Hematopoietic multipotent progenitor cell treated with erythropoietin and hydrocortisone succinate and interleukin-3 and kit ligand, for 4 days (in vitro differentiated cells): Measurements from ENCODE around the gene DSEL.

Experiments used
- DNase-seq: peaks from one replicate; pipeline ENCODE4 v3.0.0-alpha.2; 2015

DSEL gene

GRCh38 chr18:67500522-67501205 is 15.9 kb downstream of the DSEL start:
- no peak for DNase-seq

GRCh38 chr18:67496469-67496868 is 20.1 kb downstream of the DSEL start:
- DNase-seq, result no peak

- DNase-seq, result no peak
These were observed 30.0 kb downstream of the DSEL start for GRCh38 chr18:67486534-67486933.

- no peak for DNase-seq
These were observed 30.9 kb downstream of the DSEL start for GRCh38 chr18:67485655-67486054.

GRCh38 chr18:67484458-67484857 is 32.1 kb downstream of the DSEL start:
- no peak for DNase-seq

- no peak for DNase-seq
These were observed 32.6 kb downstream of the DSEL start for GRCh38 chr18:67483952-67484351.

GRCh38 chr18:67483237-67483636 is 33.3 kb downstream of the DSEL start:
- DNase-seq, result peak; percentile 18

- DNase-seq, result no peak
These were observed 38.3 kb downstream of the DSEL start for GRCh38 chr18:67478249-67478648.

GRCh38 chr18:67477522-67477921 is 39.0 kb downstream of the DSEL start:
- no peak for DNase-seq

GRCh38 chr18:67476585-67476984 is 39.9 kb downstream of the DSEL start:
- no peak for DNase-seq

- DNase-seq, result no peak
These were observed 40.8 kb downstream of the DSEL start for GRCh38 chr18:67475673-67476072.

- no peak for DNase-seq
These were observed 48.5 kb downstream of the DSEL start for GRCh38 chr18:67468038-67468437.

- no peak for DNase-seq
These were observed 49.3 kb downstream of the DSEL start for GRCh38 chr18:67467188-67467587.

- DNase-seq, result no peak
These were observed 52.0 kb downstream of the DSEL start for GRCh38 chr18:67464499-67464898.

GRCh38 chr18:67463829-67464228 is 52.7 kb downstream of the DSEL start:
- peak; percentile 36 for DNase-seq

- peak; percentile 24 for DNase-seq
These were observed 59.8 kb downstream of the DSEL start for GRCh38 chr18:67456711-67457110.
